SK-N-SH (cell line): ENCODE measurements around the gene INO80.

Experiments
- EZH2phosphoT487 ChIP-seq: fragments of 200-600 bp; sonication (generic); IDR thresholded peaks from 2 replicates; pipeline ENCODE4 v1.6.1; 2017; ENCODE audit warnings: low read depth, mixed run types, mild to moderate bottlenecking, antibody characterized with exemption, moderate library complexity, borderline replicate concordance
- GABPA ChIP-seq: IDR thresholded peaks from 2 replicates; pipeline ENCODE4 v1.4.0; 2012; ENCODE audit warnings: low read depth, mild to moderate bottlenecking
- POLR2AphosphoS5 ChIP-seq: IDR thresholded peaks from 2 replicates; pipeline ENCODE4 v1.6.1; 2012; ENCODE audit warnings: low read depth, low read length
- RAD21 ChIP-seq: IDR thresholded peaks from 2 replicates; pipeline ENCODE4 v1.6.1; 2012; ENCODE audit warnings: mild to moderate bottlenecking, low read length
- REST ChIP-seq: IDR thresholded peaks from 2 replicates; pipeline ENCODE4 v1.6.1; 2012; ENCODE audit warnings: mild to moderate bottlenecking, low read depth, low read length, moderate library complexity
- SMC3 ChIP-seq: IDR thresholded peaks from 2 replicates; pipeline ENCODE4 v1.6.1; 2012; ENCODE audit warnings: low read depth, low read length, improper control_type of control experiment
- ZBTB33 ChIP-seq: IDR thresholded peaks from 2 replicates; pipeline ENCODE4 v1.4.0; 2012; ENCODE audit warnings: low read depth, borderline replicate concordance
- TF ChIP-seq, protein P1 (sequence below): fragments of 200-600 bp; sonication (generic); IDR thresholded peaks from 2 replicates; pipeline ENCODE4 v1.6.1; 2017; ENCODE audit warnings: antibody characterized with exemption, mild to moderate bottlenecking, moderate library complexity
- TF ChIP-seq, protein P2 (sequence below): IDR thresholded peaks from 2 replicates; pipeline ENCODE4 v1.4.0; 2012; ENCODE audit warnings: low read depth

GRCh38 chr15:40955141-40955903, 160.8 kb downstream of the INO80 start:
- TF ChIP-seq GABPA = no peak
- no peak for TF ChIP-seq SMC3
- no peak for TF ChIP-seq EZH2phosphoT487
- TF ChIP-seq, protein P1, sequence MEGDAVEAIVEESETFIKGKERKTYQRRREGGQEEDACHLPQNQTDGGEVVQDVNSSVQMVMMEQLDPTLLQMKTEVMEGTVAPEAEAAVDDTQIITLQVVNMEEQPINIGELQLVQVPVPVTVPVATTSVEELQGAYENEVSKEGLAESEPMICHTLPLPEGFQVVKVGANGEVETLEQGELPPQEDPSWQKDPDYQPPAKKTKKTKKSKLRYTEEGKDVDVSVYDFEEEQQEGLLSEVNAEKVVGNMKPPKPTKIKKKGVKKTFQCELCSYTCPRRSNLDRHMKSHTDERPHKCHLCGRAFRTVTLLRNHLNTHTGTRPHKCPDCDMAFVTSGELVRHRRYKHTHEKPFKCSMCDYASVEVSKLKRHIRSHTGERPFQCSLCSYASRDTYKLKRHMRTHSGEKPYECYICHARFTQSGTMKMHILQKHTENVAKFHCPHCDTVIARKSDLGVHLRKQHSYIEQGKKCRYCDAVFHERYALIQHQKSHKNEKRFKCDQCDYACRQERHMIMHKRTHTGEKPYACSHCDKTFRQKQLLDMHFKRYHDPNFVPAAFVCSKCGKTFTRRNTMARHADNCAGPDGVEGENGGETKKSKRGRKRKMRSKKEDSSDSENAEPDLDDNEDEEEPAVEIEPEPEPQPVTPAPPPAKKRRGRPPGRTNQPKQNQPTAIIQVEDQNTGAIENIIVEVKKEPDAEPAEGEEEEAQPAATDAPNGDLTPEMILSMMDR = no peak
- TF ChIP-seq ZBTB33 = no peak
- no peak for TF ChIP-seq REST
- no peak for TF ChIP-seq POLR2AphosphoS5
- TF ChIP-seq, protein P2, sequence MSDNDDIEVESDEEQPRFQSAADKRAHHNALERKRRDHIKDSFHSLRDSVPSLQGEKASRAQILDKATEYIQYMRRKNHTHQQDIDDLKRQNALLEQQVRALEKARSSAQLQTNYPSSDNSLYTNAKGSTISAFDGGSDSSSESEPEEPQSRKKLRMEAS = no peak
- TF ChIP-seq RAD21 = no peak
